ENCODE results near the gene PSAPL1.

PSAPL1 gene

DNA sequence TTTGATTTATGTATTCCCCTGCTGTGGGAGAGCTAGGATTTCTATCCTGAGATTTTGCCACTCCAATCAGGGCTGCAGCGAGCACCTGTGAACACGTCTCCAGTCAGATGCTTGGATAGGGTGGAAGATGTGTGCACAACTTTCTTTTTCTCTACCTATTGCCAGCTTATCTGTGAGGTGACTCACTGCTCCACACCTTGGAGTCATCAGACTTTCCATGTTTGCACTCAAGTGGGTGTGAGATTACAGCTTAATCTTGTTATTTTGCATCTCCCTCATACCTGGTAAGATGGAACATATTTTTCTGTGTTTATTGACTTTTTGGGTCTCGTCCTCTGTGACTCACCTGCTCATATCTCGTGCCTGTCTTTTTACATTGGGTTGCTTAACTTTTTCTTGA is 32.2 kb downstream of the PSAPL1 start:
- peaks cover 5% of the 10 kb centered on the region for H3K4me1 Mint-ChIP-seq
- no peak overlapping the region for H3K27ac Mint-ChIP-seq
- no peak overlapping the region for H3K4me3 Mint-ChIP-seq
- peaks cover 12% of the 10 kb centered on the region for H3K9me3 Mint-ChIP-seq
- ATAC-seq (no peak), DNase-seq (ENCODE audit: low spot score in 2 of 2) (no peak)
- H3K36me3 Mint-ChIP-seq: no peaks in the 10 kb centered on the region

DNA sequence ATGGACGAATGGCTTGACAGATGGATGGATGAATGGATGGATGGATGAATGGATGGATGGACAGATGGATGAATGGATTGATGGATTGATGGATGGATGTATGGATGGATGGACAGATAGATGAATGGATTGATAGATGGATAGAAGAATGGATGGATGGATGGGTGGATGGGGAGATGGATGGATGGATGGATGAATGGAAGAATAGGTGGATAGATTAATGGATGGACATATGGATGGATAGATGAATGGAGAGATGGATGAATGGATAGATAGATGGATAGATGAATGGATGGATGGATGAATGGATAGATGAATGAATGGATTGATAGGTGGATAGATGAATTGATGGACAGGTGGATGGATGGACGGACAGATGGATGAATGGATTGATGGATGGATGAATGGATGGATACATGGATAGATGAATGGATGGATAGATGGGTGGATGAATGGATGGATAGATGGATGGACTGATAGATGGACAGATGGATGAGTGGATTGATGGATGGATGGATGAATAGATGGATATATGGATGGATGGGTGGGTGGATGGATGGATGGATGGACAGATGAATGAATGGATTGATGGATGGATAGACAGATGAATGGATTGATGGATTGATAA is 33.9 kb downstream of the PSAPL1 start:
- Mint-ChIP-seq H3K4me3 (no peak overlapping the region), H3K27ac (no peak overlapping the region), H3K36me3 (no peaks in the 10 kb centered on the region), H3K9me3 (peaks cover 4% of the 10 kb centered on the region), H3K4me1 (peaks cover 5% of the 10 kb centered on the region)
- ATAC-seq (no peak), DNase-seq (ENCODE audit: low spot score in 2 of 2) (no peak)

DNA sequence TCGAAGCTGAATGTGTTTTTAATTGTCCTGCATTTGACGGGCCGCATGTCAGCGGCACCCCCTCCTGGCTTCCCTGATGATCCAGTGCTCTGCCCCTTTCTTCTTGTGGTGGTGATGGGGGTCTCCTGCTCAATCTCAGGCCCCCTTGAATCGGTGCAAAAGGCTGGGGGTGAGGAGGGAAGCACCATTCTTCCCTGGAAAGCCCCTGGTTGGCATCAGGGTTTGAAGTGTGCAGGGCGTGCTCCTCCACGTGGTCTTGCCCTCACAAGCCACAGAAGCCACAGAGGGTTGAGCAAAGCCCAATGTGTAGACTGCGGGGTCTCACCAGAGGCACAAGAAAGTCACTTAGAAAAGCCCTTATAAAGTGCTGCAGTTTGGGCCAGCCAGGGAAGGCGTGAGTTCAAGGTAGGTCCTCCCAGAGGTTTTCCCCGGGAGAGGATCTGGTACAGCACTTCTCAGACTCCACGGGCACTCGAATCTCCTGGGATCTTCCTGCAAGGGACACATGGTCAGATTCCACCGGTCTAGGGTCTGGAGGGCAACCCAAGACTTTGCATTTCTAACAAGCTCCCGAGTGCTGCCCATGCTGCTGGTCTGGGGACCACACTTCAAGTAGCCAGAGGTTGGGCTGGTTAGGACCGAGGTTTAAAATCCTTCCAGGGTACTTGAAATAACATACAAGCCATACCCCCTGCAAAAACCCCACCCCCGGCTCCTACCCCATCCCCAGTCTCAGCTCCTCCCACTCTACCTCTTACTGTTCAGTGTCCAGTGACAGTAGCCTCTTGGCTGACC is 35.1 kb downstream of the PSAPL1 start:
- Mint-ChIP-seq H3K36me3 (no peaks in the 10 kb centered on the region), H3K4me3 (no peak overlapping the region), H3K4me1 (peaks cover 5% of the 10 kb centered on the region), H3K9me3 (peaks cover 4% of the 10 kb centered on the region), H3K27ac (no peak overlapping the region)
- ATAC-seq (no peak), DNase-seq (ENCODE audit: low spot score in 2 of 2) (no peak)

DNA sequence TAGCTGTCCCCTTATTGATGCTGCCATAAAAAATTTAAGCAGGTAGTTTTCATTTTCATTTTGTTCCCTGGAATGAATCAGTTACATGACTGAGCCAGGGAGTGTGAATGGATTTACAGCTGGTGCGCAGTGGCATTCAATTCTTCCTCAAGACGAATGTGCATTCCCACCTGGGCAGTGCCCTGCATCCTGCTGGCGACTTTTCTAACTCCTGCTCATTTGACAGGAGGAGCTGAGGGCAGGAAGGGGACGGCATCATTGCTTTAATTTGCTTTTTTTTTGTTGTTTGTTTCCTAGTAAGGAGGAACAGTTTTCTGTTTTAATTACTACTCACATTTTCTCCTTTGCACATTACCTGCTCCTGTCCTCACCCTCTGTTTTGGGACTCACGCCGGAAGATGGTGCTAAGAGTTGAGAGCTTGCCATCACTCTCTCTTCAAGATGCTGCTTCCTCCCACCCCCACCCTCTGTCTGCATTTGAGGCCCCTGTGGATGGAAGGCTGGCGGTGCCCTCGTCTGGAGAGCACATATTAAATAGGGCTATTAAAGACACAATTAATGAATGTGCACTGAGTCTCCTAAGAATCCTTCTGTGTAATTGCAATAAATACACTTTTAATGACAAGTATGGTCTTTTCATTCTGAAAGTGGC is 35.8 kb downstream of the PSAPL1 start:
- no peaks in the 10 kb centered on the region for H3K36me3 Mint-ChIP-seq
- no peak overlapping the region for H3K4me3 Mint-ChIP-seq
- H3K9me3 Mint-ChIP-seq: peaks cover 4% of the 10 kb centered on the region
- H3K4me1 Mint-ChIP-seq: peaks cover 5% of the 10 kb centered on the region
- no peak for DNase-seq (ENCODE audit: low spot score in 2 of 2)
- no peak for ATAC-seq
- H3K27ac Mint-ChIP-seq: no peak overlapping the region

DNA sequence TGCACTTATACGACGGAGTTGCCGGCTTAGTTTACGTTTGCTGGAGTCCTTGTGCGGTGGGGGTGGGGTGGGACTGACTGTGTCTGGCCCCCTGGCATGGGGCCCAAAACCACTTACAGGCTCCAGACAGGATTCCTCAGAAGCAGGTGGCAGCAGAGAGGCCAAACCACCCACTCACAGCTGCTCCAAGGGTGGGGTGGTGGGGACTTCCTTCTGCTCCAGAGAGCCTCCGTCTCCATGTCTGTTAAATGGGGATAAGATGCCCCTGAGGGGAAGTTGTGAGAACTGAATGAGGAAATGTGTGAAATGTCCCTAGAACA is 36.7 kb downstream of the PSAPL1 start:
- H3K4me1 Mint-ChIP-seq: peaks cover 5% of the 10 kb centered on the region
- DNase-seq (ENCODE audit: low spot score in 2 of 2) (no peak), ATAC-seq (no peak)
- no peaks in the 10 kb centered on the region for H3K36me3 Mint-ChIP-seq
- H3K27ac Mint-ChIP-seq: no peak overlapping the region
- peaks cover 4% of the 10 kb centered on the region for H3K9me3 Mint-ChIP-seq
- H3K4me3 Mint-ChIP-seq: no peak overlapping the region

DNA sequence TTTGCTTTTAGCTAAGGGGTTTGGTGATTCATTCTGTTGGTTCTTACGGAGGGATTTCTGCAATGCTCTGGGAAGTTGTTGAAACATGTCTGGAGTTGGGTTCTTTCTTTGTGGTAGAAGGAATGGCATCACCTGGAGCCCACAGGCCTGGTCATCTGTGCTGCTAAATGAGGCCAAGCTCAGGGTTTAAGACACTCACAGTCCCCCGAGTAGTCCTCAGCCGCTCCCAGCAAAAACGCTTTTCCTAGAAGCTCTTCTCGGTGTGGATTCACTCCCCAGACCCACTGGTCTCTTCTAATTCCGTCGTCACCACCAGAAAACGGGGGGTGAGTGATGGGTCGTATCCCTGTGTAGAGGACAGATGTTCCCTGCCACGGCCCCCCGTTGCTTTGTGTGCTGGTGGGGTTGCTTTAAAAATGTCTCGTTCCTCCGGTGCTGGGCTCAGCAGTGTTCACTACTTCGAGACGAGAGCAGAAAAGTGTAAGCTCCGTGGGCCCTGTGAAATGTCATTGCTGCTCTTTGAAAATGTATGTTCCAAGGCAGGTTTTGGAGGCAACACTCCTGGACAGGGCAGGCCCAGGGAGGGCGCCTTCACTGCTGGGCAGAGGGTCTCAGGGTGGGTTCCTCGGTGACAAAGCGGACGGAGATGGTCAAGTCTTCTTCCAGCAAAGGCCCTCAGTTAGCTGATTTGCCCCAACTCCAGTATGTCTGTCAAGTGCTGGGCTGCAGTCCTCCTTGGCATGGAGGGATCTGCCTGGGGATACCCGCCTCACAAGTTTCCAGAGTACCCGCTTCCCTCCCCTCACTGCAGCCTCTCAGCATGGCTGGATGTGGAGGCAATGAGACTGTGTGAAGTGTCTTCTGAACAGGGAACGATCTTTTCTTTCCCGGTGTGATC is 37.3 kb downstream of the PSAPL1 start:
- ATAC-seq (no peak), DNase-seq (ENCODE audit: low spot score in 2 of 2) (no peak)
- no peak overlapping the region for H3K27ac Mint-ChIP-seq
- peaks cover 4% of the 10 kb centered on the region for H3K9me3 Mint-ChIP-seq
- H3K36me3 Mint-ChIP-seq: no peaks in the 10 kb centered on the region
- H3K4me1 Mint-ChIP-seq: peaks cover 5% of the 10 kb centered on the region
- no peak overlapping the region for H3K4me3 Mint-ChIP-seq

DNA sequence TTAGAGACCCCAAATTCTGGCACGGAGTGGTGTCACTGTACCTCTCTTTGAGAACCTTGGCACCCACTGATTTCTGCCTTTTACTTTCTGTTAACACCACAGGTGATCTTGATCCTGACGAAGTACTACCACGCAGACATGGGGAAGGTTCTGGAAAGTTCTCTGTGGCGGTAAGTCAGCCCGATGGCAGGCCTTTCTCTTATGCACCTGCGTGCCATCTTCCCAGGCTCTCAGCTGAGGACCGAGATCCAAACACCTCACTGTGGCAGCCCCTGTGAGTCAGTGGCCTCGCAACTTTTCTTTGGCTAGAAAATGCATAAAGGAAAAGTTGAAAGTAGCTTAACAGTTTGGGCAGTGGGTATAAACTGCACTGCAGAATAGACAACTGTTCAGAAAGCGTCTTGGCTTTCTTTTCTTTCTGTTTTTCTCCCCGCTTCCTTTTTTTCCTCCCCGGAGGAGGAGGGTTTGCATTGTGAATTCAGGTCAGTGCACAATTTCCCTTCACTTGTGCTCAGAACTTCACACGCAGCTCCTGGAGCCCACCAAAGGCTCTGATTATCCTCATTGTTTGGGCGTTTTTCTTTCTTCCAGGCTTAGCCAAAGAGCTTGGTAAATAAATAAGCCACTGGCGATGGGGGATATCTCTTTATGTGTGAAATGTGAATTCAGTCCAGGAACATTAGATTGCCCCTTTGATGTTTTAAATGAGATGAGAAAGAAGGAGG is 38.4 kb downstream of the PSAPL1 start:
- no peak overlapping the region for H3K4me3 Mint-ChIP-seq
- peaks cover 4% of the 10 kb centered on the region for H3K9me3 Mint-ChIP-seq
- ATAC-seq (no peak), DNase-seq (ENCODE audit: low spot score in 2 of 2) (no peak)
- H3K4me1 Mint-ChIP-seq: peaks cover 5% of the 10 kb centered on the region
- H3K27ac Mint-ChIP-seq: no peak overlapping the region
- H3K36me3 Mint-ChIP-seq: no peaks in the 10 kb centered on the region

DNA sequence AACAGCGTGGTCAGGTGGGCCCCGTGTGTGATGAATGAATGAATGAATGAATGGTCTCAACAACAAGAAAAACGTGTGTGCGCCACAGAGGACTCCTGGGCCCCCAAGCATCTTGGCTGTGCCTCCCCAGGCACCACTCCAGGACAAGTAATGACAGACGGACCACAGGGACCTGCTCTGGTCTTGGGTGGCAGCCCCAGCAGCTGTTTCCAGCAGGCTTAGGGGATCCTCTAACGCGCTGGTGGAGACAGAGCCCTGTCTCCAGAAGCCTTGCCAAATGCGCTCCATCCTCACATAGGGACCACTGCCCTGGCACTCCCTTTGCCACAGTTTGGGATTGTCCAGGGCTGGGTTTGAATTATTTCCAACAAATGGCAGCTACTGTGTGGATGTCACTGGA is 39.1 kb downstream of the PSAPL1 start:
- Mint-ChIP-seq H3K9me3 (peaks cover under 1% of the 10 kb centered on the region), H3K27ac (no peak overlapping the region), H3K36me3 (no peaks in the 10 kb centered on the region), H3K4me3 (no peak overlapping the region), H3K4me1 (peaks cover 5% of the 10 kb centered on the region)
- ATAC-seq (no peak), DNase-seq (ENCODE audit: low spot score in 2 of 2) (no peak)

DNA sequence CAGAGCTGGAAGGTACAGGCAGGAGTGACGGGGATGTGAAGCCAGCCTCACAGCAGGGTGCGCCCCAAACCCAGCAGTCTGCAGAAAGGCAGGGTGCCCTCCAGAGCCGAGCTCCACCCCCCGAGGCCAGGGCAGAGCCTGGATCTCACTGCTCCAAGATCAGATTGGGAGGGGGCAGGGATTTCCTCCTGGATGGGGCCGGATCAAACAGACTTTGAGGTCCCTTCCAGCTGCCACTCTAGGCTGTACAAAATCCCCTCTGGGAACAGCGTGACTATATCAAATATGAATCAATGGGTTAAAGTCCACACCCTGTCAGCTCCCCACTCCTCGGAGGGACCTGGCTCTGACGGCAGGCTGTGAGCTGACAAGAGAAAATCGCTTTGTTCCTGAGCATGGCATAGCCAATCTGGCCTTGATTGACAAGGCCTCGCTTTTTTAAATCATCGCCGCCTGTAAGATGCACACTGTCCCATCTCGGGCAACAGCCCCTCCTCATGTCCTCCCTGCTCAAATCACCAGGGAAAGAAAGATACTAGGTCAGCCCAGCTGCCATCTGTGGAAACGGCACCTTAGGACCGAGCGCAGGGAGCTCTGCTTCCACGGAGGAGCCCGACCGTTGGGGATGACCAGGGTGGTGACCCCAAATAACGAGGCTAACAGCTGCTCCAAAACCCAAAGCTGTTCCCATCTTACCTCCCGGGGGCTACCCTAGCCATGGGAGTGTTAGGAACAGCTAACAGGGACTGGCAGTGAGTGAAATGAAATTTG is 39.9 kb downstream of the PSAPL1 start:
- H3K9me3 Mint-ChIP-seq: no peaks in the 10 kb centered on the region
- peaks cover 5% of the 10 kb centered on the region for H3K4me1 Mint-ChIP-seq
- H3K27ac Mint-ChIP-seq: no peak overlapping the region
- DNase-seq (ENCODE audit: low spot score in 2 of 2): no peak
- H3K4me3 Mint-ChIP-seq: no peak overlapping the region
- no peak for ATAC-seq
- H3K36me3 Mint-ChIP-seq: no peaks in the 10 kb centered on the region

DNA sequence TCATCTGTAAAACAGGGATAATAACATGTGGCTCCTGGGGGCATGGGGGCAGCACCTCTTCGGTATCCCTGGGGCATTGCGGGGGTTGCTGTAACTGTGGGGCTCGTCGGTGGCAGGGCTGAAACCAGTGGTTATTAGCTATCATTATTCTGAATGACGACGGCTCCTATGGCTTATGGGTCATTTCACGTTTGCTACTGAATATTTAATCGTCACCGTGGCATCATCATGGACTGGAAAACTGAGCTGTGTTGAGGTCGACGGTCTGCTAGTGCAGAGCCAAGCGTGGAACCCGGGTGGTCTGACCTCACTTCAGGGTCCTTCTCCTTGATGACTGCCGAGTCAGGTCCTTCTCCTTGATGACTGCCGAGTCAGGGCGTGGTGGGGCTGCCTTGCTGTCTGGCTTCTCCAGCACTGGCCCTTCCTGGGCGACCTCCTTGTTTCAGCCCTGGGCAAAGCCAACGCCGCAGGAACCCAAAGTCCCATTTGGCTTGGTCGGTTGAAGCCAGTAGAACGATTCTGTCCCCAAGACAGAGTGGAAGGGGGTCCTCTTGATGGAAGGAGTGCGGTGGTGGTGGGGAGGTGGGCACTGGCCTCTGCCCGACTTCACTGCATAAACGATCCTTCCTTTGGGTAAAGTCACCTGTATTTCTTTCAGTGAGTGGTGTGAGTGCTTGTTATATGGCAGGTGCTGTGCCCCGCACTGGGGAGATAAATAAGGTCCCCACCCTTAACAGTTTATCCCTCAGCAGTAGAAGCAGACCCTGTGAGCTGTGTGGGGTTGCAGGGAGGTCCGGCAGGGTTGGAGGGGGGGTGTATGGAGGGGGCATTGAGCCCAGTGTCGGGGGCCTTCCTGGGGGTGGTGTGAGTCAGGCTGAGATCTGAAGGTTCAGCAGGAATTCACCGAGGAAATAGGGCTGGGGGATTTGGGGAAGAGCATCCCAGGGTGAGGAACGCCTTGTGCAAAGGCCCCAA is 40.8 kb downstream of the PSAPL1 start:
- Mint-ChIP-seq H3K9me3 (no peaks in the 10 kb centered on the region), H3K27ac (no peak overlapping the region), H3K4me3 (no peak overlapping the region), H3K36me3 (no peaks in the 10 kb centered on the region), H3K4me1 (peaks cover 1% of the 10 kb centered on the region)
- DNase-seq (ENCODE audit: low spot score in 2 of 2) (no peak), ATAC-seq (no peak)

DNA sequence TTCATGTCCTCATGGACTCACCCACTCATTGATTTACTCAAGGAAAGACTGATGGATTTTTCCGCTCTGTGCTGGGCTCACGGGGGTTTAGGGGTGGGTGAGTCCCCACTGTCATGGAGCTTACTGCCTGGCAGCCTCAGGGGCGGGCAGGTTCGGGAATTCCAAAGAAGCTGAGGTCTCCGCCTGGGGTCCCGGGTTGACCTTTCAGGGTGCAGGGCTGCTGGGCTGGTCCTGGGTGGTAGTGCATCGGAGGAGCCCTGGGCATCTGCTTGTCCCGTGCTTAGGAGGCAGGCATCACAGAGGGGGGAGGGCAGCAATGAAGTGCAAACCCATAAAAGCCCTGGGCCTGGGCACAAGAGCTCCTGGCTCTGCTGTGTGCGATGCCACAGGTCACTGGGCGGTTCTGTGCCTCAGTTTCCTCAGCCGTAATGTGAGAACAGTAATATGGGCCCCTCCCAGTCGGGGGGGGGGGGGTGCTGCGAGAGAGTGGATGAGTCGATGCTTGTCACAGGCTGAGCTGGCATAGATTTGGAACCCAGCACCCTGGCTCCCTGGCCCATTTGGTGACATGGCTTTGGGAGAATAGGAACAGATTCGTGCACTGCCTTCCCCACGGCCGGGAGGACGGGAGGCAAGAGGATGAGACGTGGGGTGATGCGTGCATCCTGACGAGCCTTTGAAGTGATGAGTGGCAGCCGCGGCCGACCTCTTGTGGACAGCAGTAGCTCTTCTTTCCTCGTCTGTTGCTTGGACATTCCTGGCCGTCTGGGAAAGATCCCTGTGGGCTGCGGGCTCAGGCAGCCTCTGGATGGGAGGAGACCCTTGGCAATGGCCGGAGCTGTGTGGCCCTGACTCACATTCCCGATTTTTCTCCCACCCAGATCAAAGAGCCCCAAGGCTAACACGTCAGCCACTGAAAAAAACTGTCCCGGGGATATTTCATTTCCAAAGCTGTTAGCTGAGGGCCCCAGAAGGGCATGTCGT is 42.0 kb downstream of the PSAPL1 start:
- Mint-ChIP-seq H3K27ac (no peak overlapping the region), H3K4me1 (peaks cover 3% of the 10 kb centered on the region), H3K9me3 (no peaks in the 10 kb centered on the region), H3K36me3 (no peaks in the 10 kb centered on the region), H3K4me3 (no peak overlapping the region)
- DNase-seq (ENCODE audit: low spot score in 2 of 2) (no peak), ATAC-seq (no peak)

DNA sequence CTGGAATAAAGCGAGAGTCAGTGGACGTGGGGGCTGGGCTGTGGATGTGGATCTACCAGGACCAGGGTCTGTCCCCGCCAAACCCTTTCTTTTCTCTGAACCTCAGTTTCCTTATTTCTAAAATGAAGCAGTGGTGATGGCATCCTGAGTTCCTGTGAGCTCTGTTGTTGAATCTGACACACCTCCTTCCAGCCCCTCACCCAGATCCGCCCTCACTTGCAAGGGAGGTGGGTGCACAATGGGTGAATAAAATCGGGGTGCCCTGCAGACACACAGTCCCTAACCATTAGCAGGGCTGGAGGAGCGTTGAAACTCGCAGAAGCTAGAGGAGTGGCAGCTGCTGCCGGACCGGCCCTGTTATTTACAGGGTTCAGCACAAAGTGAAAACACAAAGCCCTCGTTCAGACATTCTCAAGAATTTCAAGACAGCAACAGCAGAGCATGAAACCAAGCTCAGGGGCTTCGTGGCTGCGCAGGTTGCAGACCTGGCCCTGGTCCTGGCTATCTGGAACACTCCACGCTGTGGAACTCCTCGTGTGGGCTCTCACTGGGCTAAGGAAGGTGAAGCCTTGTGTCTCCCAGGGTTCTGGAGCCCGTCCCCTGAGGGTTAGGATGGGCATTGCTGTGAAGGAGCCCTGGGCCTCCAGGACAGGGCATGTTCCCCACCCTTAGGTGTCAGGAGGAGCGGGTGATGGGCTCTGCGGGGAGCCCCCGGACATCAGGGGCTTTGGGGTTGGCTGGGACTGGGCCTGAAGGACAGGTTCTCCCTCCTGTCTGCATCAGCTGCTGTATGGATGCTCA is 42.9 kb downstream of the PSAPL1 start:
- no peak overlapping the region for H3K4me3 Mint-ChIP-seq

More for the DNA sequence above, 42.9 kb downstream of the PSAPL1 start:
- ATAC-seq (no peak), DNase-seq (ENCODE audit: low spot score in 2 of 2) (no peak)
- Mint-ChIP-seq H3K9me3 (no peaks in the 10 kb centered on the region), H3K36me3 (no peaks in the 10 kb centered on the region), H3K27ac (no peak overlapping the region), H3K4me1 (peaks cover 5% of the 10 kb centered on the region)
